ENCODE data around the gene KCND2. TPM values are rescaled to one million over a fixed set of nuclear protein-coding genes. Genes with fewer than 3 reads are reported as not detected.

The KCND2 gene
- total RNA-seq (2012; rRNA removed) (under 0.01 TPM in 2 replicates), polyA plus RNA-seq (2012; rRNA removed) (not detected in 2 replicates), Bru-seq, nascent RNA (percentile 33 among the genes with signal in this experiment), BruChase-seq, experiment 1, labeled RNA remaining after a 6-hour chase (percentile 45 among the genes with signal in this experiment), BruChase-seq, experiment 2, labeled RNA remaining after a 2-hour chase (percentile 48 among the genes with signal in this experiment)
- not detected in 2 replicates for polyA plus RNA-seq (2012; cell fraction: cytosol; rRNA removed)
- 0.02 TPM in 1 of 2 replicates, not detected in the other for polyA plus RNA-seq (2012; cell fraction: nucleus; rRNA removed; ENCODE audit: low replicate concordance)
- long read RNA-seq, result 0 reads

DNA sequence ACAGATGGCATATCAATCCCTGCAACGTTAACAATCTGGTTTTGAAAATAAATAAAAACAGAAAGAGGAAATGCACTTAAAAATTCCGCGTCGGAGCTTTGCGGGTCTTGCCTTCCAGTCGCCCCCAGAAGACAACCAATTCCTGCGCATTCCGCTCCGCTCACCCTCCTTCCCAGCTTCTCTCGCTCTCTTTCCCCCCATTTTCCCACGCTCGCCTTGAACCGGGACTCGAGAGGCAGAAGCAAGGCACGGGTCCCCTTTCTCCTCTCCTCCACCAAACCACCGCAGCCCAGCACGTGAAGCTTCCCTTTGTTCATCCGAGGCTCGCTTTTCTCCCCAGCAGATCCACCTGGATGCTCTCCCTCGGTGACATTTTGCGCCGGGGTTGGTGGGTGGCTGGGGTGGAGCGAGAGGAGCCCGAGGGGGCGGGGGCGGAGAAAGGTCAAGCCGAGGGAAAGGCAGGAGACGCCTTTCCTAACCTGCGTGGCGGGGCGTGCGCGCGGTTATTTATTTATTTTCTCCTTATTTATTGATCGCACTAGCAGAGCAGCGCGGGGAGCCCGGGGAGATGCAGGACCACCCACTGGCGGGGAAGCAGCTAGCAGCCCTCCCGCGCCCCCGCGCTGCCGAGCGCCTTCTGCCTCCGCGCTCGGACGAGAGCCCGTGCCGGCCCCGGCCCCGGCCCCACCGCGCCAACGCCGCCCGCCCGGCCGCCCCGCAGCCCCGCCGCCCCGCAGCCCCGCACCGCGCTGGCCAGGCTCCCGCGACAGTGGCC, at the start of gene KCND2:
TSS of gene KCND2 (plus strand) at position 475 of the 775 bp plus-strand sequence.
- Histone ChIP-seq H2BK15ac (ENCODE audit: low read depth, low read length) (no peak within 1 kb of the TSS), H3K14ac (replicated peaks; ENCODE audit: low read depth, low read length) (no peak within 1 kb of the TSS), H3K9me3 (ENCODE audit: control insufficient read depth, insufficient read depth, low read length) (no peaks in the 10 kb centered on the region), H4K91ac (ENCODE audit: insufficient read depth, low read depth, low read length) (no peak within 1 kb of the TSS), H3K27ac (ENCODE audit: insufficient read depth, low read length) (no peak within 1 kb of the TSS), H2BK120ac (ENCODE audit: low read depth, low read length) (no peak within 1 kb of the TSS), H3K23ac (ENCODE audit: low read depth, low read length) (no peak within 1 kb of the TSS; the same call in 1 of the 2 replicates), H2AK5ac (ENCODE audit: low read depth, low read length) (no peak within 1 kb of the TSS), H2AFZ (replicated peaks; ENCODE audit: low read length, poor library complexity) (peak within 1 kb of the TSS; percentile 86), H3K27me3 (ENCODE audit: control insufficient read depth, insufficient read depth, low read length) (peaks cover 17% of the 10 kb centered on the region), H3K4ac (ENCODE audit: low read depth, low read length) (no peak within 1 kb of the TSS), H4K8ac (ENCODE audit: low read depth in 2 of 2, low read length in 2 of 2) (no peak within 1 kb of the TSS), H3K9ac (ENCODE audit: low read depth, low read length) (peak within 1 kb of the TSS; percentile 12; the same call in 1 of the 2 replicates), H2BK5ac (ENCODE audit: low read depth, low read length, poor library complexity, severe bottlenecking) (no peak within 1 kb of the TSS), H3K18ac (ENCODE audit: low read depth, low read length) (no peak within 1 kb of the TSS), H4K5ac (ENCODE audit: low read depth, low read length) (no peak within 1 kb of the TSS), H3K4me1 (ENCODE audit: control insufficient read depth, insufficient read depth, low read length) (no peaks in the 10 kb centered on the region), H3K36me3 (ENCODE audit: control insufficient read depth, insufficient read depth, low read length) (no peaks in the 10 kb centered on the region), H4K20me1 (ENCODE audit: insufficient read depth, low read length) (no peaks in the 10 kb centered on the region), H3K9me1 (ENCODE audit: insufficient read depth, low read length) (no peaks in the 10 kb centered on the region), H3K79me1 (ENCODE audit: low read depth in 1 of 2, low read length in 2 of 2) (no peaks in the 10 kb centered on the region), H2AK9ac (replicated peaks; ENCODE audit: low read depth, low read length, poor library complexity) (no peak within 1 kb of the TSS), H3K56ac (ENCODE audit: extremely low read depth, insufficient read depth, low read length) (no peak within 1 kb of the TSS), H3K4me3 (ENCODE audit: insufficient read depth, low read depth, low read length) (peak within 1 kb of the TSS; percentile 64), H3K4me2 (ENCODE audit: low read depth, low read length) (peak within 1 kb of the TSS; percentile 99), H2BK20ac (ENCODE audit: low read depth, low read length) (no peak within 1 kb of the TSS)
- CTCF ChIA-PET, result interaction anchor here (0.6 to 1.8 kb wide), 5 partner anchors 45 to 1000 kb away, joined by 3 to 7 read pairs (median 3); no protein-coding TSS in a partner anchor
- ATAC-seq (ENCODE audit: low read depth), result peak; percentile 60
- DNase-seq, result no peak
- dilution Hi-C loops (cut with HindIII; ENCODE audit: low sequenced_read_pairs, unreplicated experiment) (no loop called here), intact Hi-C loops (cut with micrococcal nuclease) (loop anchor here (1.0 to 10.0 kb wide), 6 partner anchors 220 to 1003 kb away; no protein-coding TSS in a partner anchor), in situ Hi-C loops (cut with MboI; ENCODE audit: low sequenced_read_pairs) (loop anchor here (10.0 kb wide), 1 partner anchor 998 kb away; no protein-coding TSS in a partner anchor)
- TF ChIP-seq RAD21 (IDR thresholded peaks at IDR 0.05; ENCODE audit: low read length) (no peak), NFE2L2 (IDR thresholded peaks at IDR 0.05; ENCODE audit: low read depth, low read length) (no peak), RCOR1 (IDR thresholded peaks at IDR 0.05; ENCODE audit: insufficient replicate concordance, low read length) (no peak), MAFK (IDR thresholded peaks at IDR 0.05; ENCODE audit: low read depth, low read length) (no peak)
- 0% methylated on average over 15 of the region's 69 CpGs; no CpG with 5 or more reads in 1 of the 2 experiments for WGBS, 2 experiments (ENCODE audit: extremely low coverage in 2 of 2, insufficient read length in 1 of 2)
- POLR2A ChIA-PET (ENCODE audit: unreplicated experiment), result no interaction called here
- no TSS peak for BruUV-seq (replicated peaks)
